OCI-LY1 (cell line): ENCODE measurements around the gene SYNDIG1.

Source experiments
- H2AFZ ChIP-seq: fragments of 200-600 bp; sonication (generic), shearing (Covaris generic); 2 replicates; pipeline ENCODE4 v1.6.0; 2014; ENCODE audit warnings: antibody characterized with exemption, mild to moderate bottlenecking, low read length
- H3F3A ChIP-seq: fragments of 200-600 bp; sonication (generic), shearing (Covaris generic); 2 replicates; pipeline ENCODE4 v1.6.0; 2014; ENCODE audit warnings: mild to moderate bottlenecking, antibody characterized with exemption, low read length, moderate library complexity; ENCODE audit not compliant: insufficient read depth
- H3K27ac ChIP-seq: fragments of 200-600 bp; sonication (generic); 2 replicates; pipeline ENCODE4 v1.5.1; 2014; ENCODE audit warnings: low read length, mixed run types, mild to moderate bottlenecking, low read depth; ENCODE audit not compliant: poor library complexity, severe bottlenecking
- H3K27me3 ChIP-seq: fragments of 200-600 bp; sonication (generic); 2 replicates; pipeline ENCODE4 v1.6.0; 2014; ENCODE audit warnings: antibody characterized with exemption, mild to moderate bottlenecking, low read length, moderate library complexity; ENCODE audit not compliant: insufficient read depth
- H3K36me3 ChIP-seq: fragments of 200-600 bp; sonication (generic); 2 replicates; pipeline ENCODE4 v1.6.1; 2014; ENCODE audit warnings: mild to moderate bottlenecking, antibody characterized with exemption, low read length, moderate library complexity, mixed read lengths; ENCODE audit not compliant: insufficient read depth
- H3K4me1 ChIP-seq: fragments of 200-600 bp; sonication (generic); 2 replicates; pipeline ENCODE4 v1.5.1; 2014; ENCODE audit warnings: mild to moderate bottlenecking, low read length, moderate library complexity; ENCODE audit not compliant: insufficient read depth, severe bottlenecking
- H3K4me2 ChIP-seq: fragments of 200-600 bp; sonication (generic), shearing (Covaris generic); 2 replicates; pipeline ENCODE4 v1.6.1; 2014; ENCODE audit warnings: low read length
- H3K4me3 ChIP-seq: fragments of 200-600 bp; sonication (generic); 2 replicates; pipeline ENCODE4 v1.5.1; 2014; ENCODE audit warnings: low read length, low read depth, mild to moderate bottlenecking, mixed read lengths; ENCODE audit not compliant: poor library complexity, severe bottlenecking
- H3K79me2 ChIP-seq: fragments of 200-600 bp; shearing (Covaris generic); 2 replicates; pipeline ENCODE4 v1.6.1; 2016; ENCODE audit warnings: mixed run types, low read length, mixed read lengths; ENCODE audit not compliant: insufficient read depth
- H3K9ac ChIP-seq: fragments of 200-600 bp; sonication (generic), shearing (Covaris generic); 2 replicates; pipeline ENCODE4 v1.6.1; 2014; ENCODE audit warnings: mild to moderate bottlenecking, low read length, mixed read lengths
- H3K9me2 ChIP-seq: fragments of 200-600 bp; sonication (generic), shearing (Covaris generic); 2 replicates; pipeline ENCODE4 v1.6.1; 2014; ENCODE audit warnings: low read depth, mild to moderate bottlenecking, low read length, mixed read lengths
- H3K9me3 ChIP-seq: fragments of 200-600 bp; shearing (Covaris generic); 2 replicates; pipeline ENCODE4 v1.6.1; 2014; ENCODE audit warnings: low read length, mixed read lengths
- H4K20me1 ChIP-seq: fragments of 200-600 bp; sonication (generic), shearing (Covaris generic); 2 replicates; pipeline ENCODE4 v1.6.0; 2016; ENCODE audit warnings: mild to moderate bottlenecking, low read length; ENCODE audit not compliant: insufficient read depth
- EZH2 ChIP-seq: fragments of 200-600 bp; sonication (generic), shearing (Covaris generic); IDR thresholded peaks from 2 replicates; pipeline ENCODE4 v1.8.0; 2017; ENCODE audit warnings: borderline replicate concordance, mixed run types, mild to moderate bottlenecking, antibody characterized with exemption, low read length, moderate library complexity, mixed read lengths
- TF ChIP-seq, protein P1 (sequence below): fragments of 200-600 bp; sonication (generic), shearing (Covaris generic); IDR thresholded peaks from 2 replicates; pipeline ENCODE4 v1.5.1; 2017; ENCODE audit warnings: mild to moderate bottlenecking, antibody characterized with exemption, low read length, moderate library complexity, mixed read lengths

SYNDIG1 gene

DNA sequence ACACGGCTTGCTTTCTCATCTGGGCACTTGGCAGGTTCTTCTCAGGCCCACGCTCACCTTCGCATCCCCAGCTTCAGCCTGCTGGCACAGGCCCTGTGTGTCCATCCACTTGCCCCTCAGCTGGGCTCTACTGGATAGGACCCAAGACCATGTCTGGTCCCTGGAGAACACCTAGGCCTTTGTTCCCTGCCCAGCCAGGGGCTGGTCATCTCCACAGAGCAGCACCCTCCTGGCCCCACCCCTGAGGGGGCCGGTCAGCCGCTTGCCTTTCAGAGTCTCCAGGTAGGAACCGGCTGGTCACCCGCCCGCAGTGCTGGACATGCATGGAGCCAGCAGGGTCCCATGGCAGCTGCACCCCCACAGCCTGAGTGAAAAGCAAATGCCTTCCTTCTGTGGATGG is 191.2 kb downstream of the SYNDIG1 start:
- Histone ChIP-seq H3F3A (no peaks in the 10 kb centered on the region; the same call in 1 of the 2 replicates), H2AFZ (no peak overlapping the region), H3K9ac (no peak overlapping the region), H3K27ac (no peak overlapping the region), H3K4me2 (no peak overlapping the region), H3K4me1 (no peaks in the 10 kb centered on the region), H3K27me3 (no peaks in the 10 kb centered on the region), H3K9me3 (no peaks in the 10 kb centered on the region), H3K79me2 (no peaks in the 10 kb centered on the region), H3K36me3 (no peaks in the 10 kb centered on the region), H3K4me3 (no peak overlapping the region), H3K9me2 (no peaks in the 10 kb centered on the region), H4K20me1 (no peaks in the 10 kb centered on the region)
- TF ChIP-seq, protein P1, sequence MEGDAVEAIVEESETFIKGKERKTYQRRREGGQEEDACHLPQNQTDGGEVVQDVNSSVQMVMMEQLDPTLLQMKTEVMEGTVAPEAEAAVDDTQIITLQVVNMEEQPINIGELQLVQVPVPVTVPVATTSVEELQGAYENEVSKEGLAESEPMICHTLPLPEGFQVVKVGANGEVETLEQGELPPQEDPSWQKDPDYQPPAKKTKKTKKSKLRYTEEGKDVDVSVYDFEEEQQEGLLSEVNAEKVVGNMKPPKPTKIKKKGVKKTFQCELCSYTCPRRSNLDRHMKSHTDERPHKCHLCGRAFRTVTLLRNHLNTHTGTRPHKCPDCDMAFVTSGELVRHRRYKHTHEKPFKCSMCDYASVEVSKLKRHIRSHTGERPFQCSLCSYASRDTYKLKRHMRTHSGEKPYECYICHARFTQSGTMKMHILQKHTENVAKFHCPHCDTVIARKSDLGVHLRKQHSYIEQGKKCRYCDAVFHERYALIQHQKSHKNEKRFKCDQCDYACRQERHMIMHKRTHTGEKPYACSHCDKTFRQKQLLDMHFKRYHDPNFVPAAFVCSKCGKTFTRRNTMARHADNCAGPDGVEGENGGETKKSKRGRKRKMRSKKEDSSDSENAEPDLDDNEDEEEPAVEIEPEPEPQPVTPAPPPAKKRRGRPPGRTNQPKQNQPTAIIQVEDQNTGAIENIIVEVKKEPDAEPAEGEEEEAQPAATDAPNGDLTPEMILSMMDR = no peak
- TF ChIP-seq EZH2 = no peak

DNA sequence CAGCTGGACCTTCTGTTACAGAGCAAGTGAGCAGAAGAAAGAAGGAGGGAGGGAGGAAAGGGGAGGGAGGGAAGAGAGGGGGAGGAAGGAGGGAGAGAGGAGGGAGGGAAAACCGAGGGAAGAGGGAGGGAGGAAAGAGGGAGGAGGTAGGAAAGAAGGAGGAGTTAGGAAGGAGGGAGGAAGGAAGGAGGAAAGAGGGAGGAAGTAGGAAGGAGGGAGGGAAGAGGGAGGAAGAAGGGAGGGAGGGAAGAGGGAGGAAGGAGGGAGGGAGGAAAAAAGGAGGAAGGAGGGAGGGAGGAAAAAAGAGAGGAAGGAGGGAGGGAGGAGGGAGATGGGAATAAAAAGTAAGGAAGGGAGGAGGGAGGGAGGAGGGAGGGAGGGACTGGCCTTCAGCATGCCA is 191.8 kb downstream of the SYNDIG1 start:
- no peaks in the 10 kb centered on the region for H3K4me1 ChIP-seq
- no peaks in the 10 kb centered on the region for H3K79me2 ChIP-seq
- TF ChIP-seq, protein P1 = no peak
- TF ChIP-seq EZH2 = no peak
- no peak overlapping the region for H3K4me2 ChIP-seq
- no peak overlapping the region for H3K27ac ChIP-seq
- no peak overlapping the region for H3K4me3 ChIP-seq
- H2AFZ ChIP-seq = no peak overlapping the region
- H3K27me3 ChIP-seq = no peaks in the 10 kb centered on the region
- H3K9me2 ChIP-seq = no peaks in the 10 kb centered on the region
- H3K9ac ChIP-seq = no peak overlapping the region
- no peaks in the 10 kb centered on the region for H3K9me3 ChIP-seq
- H3F3A ChIP-seq = no peaks in the 10 kb centered on the region; the same call in 1 of the 2 replicates
- H4K20me1 ChIP-seq = no peaks in the 10 kb centered on the region
- no peaks in the 10 kb centered on the region for H3K36me3 ChIP-seq

DNA sequence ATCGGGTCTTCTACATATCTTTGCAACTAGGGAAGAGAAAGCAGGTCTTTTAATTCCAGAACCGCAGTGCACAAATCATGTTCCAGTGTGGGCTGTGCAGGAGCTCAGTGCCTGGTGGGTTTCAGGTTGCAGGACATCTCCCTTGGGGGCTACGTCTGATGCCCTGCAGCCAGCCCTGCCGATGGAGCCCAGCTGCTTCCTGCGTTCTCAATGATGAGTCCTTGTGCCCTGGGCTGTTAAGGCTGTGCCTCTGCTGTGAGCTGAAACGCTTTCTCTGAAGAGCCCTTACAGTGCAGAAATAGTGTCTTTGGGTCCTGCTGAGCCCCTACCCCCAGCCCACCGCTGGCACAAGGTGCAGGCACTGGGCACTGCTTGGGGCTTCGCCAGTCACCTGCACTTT is 192.9 kb downstream of the SYNDIG1 start:
- Histone ChIP-seq H3K27me3 (no peaks in the 10 kb centered on the region), H3K9me2 (no peaks in the 10 kb centered on the region), H3K27ac (no peak overlapping the region), H3K36me3 (no peaks in the 10 kb centered on the region), H3K4me2 (no peak overlapping the region), H3K9ac (no peak overlapping the region), H3K4me1 (no peaks in the 10 kb centered on the region), H3K9me3 (no peaks in the 10 kb centered on the region), H2AFZ (no peak overlapping the region), H3K4me3 (no peak overlapping the region), H3K79me2 (no peaks in the 10 kb centered on the region), H3F3A (no peaks in the 10 kb centered on the region; the same call in 1 of the 2 replicates), H4K20me1 (no peaks in the 10 kb centered on the region)
- no peak for TF ChIP-seq EZH2
- TF ChIP-seq, protein P1 = no peak
